ENCODE measurements around the gene SCT. TPM values are rescaled to one million over a fixed set of nuclear protein-coding genes. Genes with fewer than 3 reads are reported as not detected.

The SCT gene
- polyA plus RNA-seq = not detected

GRCh38 chr11:626475-627307 is at the start of gene SCT:
Gene SCT, minus strand, starts transcription at chr11:627181. Its CDS starts 38 bp downstream, at chr11:627143.
- Mint-ChIP-seq H3K27ac (no peak within 1 kb of the TSS), H3K9me3 (peaks cover 0 to 2% (median 0%) of the 10 kb centered on the region in 6 donors), H3K36me3 (peaks cover 0 to 3% (median 0%) of the 10 kb centered on the region in 3 donors), H3K4me1 (peaks cover 19 to 22% of the 10 kb centered on the region in 2 donors), H3K27me3 (ENCODE audit: low read depth in 3 of 3) (peaks cover 7 to 20% (median 17%) of the 10 kb centered on the region in 3 donors), H3K4me3 (no peak within 1 kb of the TSS)
- no peak for DNase-seq

- peaks cover 8 to 21% (median 9%) of the 10 kb centered on the region in 3 donors for H3K36me3 Mint-ChIP-seq
- no peaks in the 10 kb centered on the region for H3K9me3 Mint-ChIP-seq
- H3K4me1 Mint-ChIP-seq = no peaks in the 10 kb centered on the region
- no peak overlapping the region for H3K27ac Mint-ChIP-seq
- no peaks in the 10 kb centered on the region for H3K27me3 Mint-ChIP-seq (ENCODE audit: low read depth in 3 of 3)
- no peak overlapping the region for H3K4me3 Mint-ChIP-seq
- DNase-seq = no peak
Observed at GRCh38 chr11:674406-674805, 47.4 kb upstream of the SCT start.

GRCh38 chr11:673866-674265 is 46.9 kb upstream of the SCT start:
- H3K27me3 Mint-ChIP-seq (ENCODE audit: low read depth in 3 of 3) = no peaks in the 10 kb centered on the region
- H3K36me3 Mint-ChIP-seq = peaks cover 8 to 21% (median 9%) of the 10 kb centered on the region in 3 donors
- H3K9me3 Mint-ChIP-seq = no peaks in the 10 kb centered on the region
- DNase-seq = no peak
- H3K4me1 Mint-ChIP-seq = no peaks in the 10 kb centered on the region
- H3K27ac Mint-ChIP-seq = no peak overlapping the region
- H3K4me3 Mint-ChIP-seq = no peak overlapping the region

GRCh38 chr11:665704-666281 is 38.8 kb upstream of the SCT start:
- no peaks in the 10 kb centered on the region for H3K4me1 Mint-ChIP-seq
- no peak overlapping the region for H3K4me3 Mint-ChIP-seq
- peaks cover 0 to 2% (median 0%) of the 10 kb centered on the region in 3 donors for H3K27me3 Mint-ChIP-seq (ENCODE audit: low read depth in 3 of 3)
- no peak for DNase-seq
- H3K36me3 Mint-ChIP-seq = peaks cover 0 to 7% (median 0%) of the 10 kb centered on the region in 3 donors
- H3K27ac Mint-ChIP-seq = peak overlapping the region in 1 of 6 donors; percentile 34
- H3K9me3 Mint-ChIP-seq = no peaks in the 10 kb centered on the region

GRCh38 chr11:665062-665703 is 38.2 kb upstream of the SCT start:
- no peaks in the 10 kb centered on the region for H3K9me3 Mint-ChIP-seq
- peaks cover 0 to 7% (median 0%) of the 10 kb centered on the region in 3 donors for H3K36me3 Mint-ChIP-seq
- no peaks in the 10 kb centered on the region for H3K4me1 Mint-ChIP-seq
- no peak overlapping the region for H3K4me3 Mint-ChIP-seq
- DNase-seq = no peak
- H3K27ac Mint-ChIP-seq = no peak overlapping the region
- H3K27me3 Mint-ChIP-seq (ENCODE audit: low read depth in 3 of 3) = peaks cover 0 to 2% (median 0%) of the 10 kb centered on the region in 3 donors

GRCh38 chr11:662689-663274 is 35.8 kb upstream of the SCT start:
- DNase-seq = peak; percentile 36 to 41 (median 37)
- no peak overlapping the region for H3K27ac Mint-ChIP-seq
- peaks cover 0 to 2% (median 0%) of the 10 kb centered on the region in 3 donors for H3K27me3 Mint-ChIP-seq (ENCODE audit: low read depth in 3 of 3)
- peaks cover 0 to 7% (median 0%) of the 10 kb centered on the region in 3 donors for H3K36me3 Mint-ChIP-seq
- H3K4me3 Mint-ChIP-seq = no peak overlapping the region
- no peaks in the 10 kb centered on the region for H3K9me3 Mint-ChIP-seq
- no peaks in the 10 kb centered on the region for H3K4me1 Mint-ChIP-seq

GRCh38 chr11:660681-661444 is 33.9 kb upstream of the SCT start:
- H3K9me3 Mint-ChIP-seq = no peaks in the 10 kb centered on the region
- no peak for DNase-seq
- peaks cover 0 to 2% (median 0%) of the 10 kb centered on the region in 3 donors for H3K27me3 Mint-ChIP-seq (ENCODE audit: low read depth in 3 of 3)
- peaks cover 0 to 2% (median 0%) of the 10 kb centered on the region in 3 donors for H3K36me3 Mint-ChIP-seq
- no peak overlapping the region for H3K4me3 Mint-ChIP-seq
- no peak overlapping the region for H3K27ac Mint-ChIP-seq
- no peaks in the 10 kb centered on the region for H3K4me1 Mint-ChIP-seq

GRCh38 chr11:660281-660680 is 33.3 kb upstream of the SCT start:
- H3K27me3 Mint-ChIP-seq (ENCODE audit: low read depth in 3 of 3) = no peaks in the 10 kb centered on the region
- H3K4me1 Mint-ChIP-seq = no peaks in the 10 kb centered on the region
- H3K36me3 Mint-ChIP-seq = no peaks in the 10 kb centered on the region
- no peak overlapping the region for H3K4me3 Mint-ChIP-seq
- no peaks in the 10 kb centered on the region for H3K9me3 Mint-ChIP-seq
- H3K27ac Mint-ChIP-seq = no peak overlapping the region
- no peak for DNase-seq

- no peak overlapping the region for H3K4me3 Mint-ChIP-seq
Observed at GRCh38 chr11:659532-660085, 32.6 kb upstream of the SCT start.

GRCh38 chr11:657691-658126 is 30.7 kb upstream of the SCT start:
- H3K27ac Mint-ChIP-seq = no peak overlapping the region
- no peaks in the 10 kb centered on the region for H3K4me1 Mint-ChIP-seq
- no peaks in the 10 kb centered on the region for H3K9me3 Mint-ChIP-seq

More at GRCh38 chr11:659532-660085, 32.6 kb upstream of the SCT start:
- Mint-ChIP-seq H3K27ac (no peak overlapping the region), H3K4me1 (no peaks in the 10 kb centered on the region), H3K9me3 (no peaks in the 10 kb centered on the region), H3K36me3 (no peaks in the 10 kb centered on the region), H3K27me3 (ENCODE audit: low read depth in 3 of 3) (no peaks in the 10 kb centered on the region)
- DNase-seq = no peak

GRCh38 chr11:656866-657265 is 29.9 kb upstream of the SCT start:
- Mint-ChIP-seq H3K4me1 (no peaks in the 10 kb centered on the region), H3K36me3 (peaks cover 0 to 4% (median 0%) of the 10 kb centered on the region in 3 donors), H3K4me3 (no peak overlapping the region), H3K27me3 (ENCODE audit: low read depth in 3 of 3) (no peaks in the 10 kb centered on the region), H3K9me3 (no peaks in the 10 kb centered on the region), H3K27ac (no peak overlapping the region)
- no peak for DNase-seq

More at GRCh38 chr11:657691-658126, 30.7 kb upstream of the SCT start:
- no peak overlapping the region for H3K4me3 Mint-ChIP-seq
- H3K36me3 Mint-ChIP-seq = no peaks in the 10 kb centered on the region
- no peak for DNase-seq
- no peaks in the 10 kb centered on the region for H3K27me3 Mint-ChIP-seq (ENCODE audit: low read depth in 3 of 3)

- DNase-seq = no peak
- Mint-ChIP-seq H3K36me3 (peaks cover 0 to 6% (median 0%) of the 10 kb centered on the region in 3 donors), H3K27ac (no peak overlapping the region), H3K9me3 (no peaks in the 10 kb centered on the region), H3K4me1 (no peaks in the 10 kb centered on the region), H3K4me3 (no peak overlapping the region), H3K27me3 (ENCODE audit: low read depth in 3 of 3) (no peaks in the 10 kb centered on the region)
Observed at GRCh38 chr11:656426-656825, 29.4 kb upstream of the SCT start.

All from immature natural killer cell (primary cell).